ENCODE measurements around the gene ANAPC2. TPM values are rescaled to one million over a fixed set of nuclear protein-coding genes. Genes with fewer than 3 reads are reported as not detected.
A peak's percentile ranks its signal among the peaks of the same experiment; 100 is the strongest.

The ANAPC2 gene
- total RNA-seq, 8 experiments from 2014 or later, result 11.9 to 43.3 (median 20.0) TPM

DNA sequence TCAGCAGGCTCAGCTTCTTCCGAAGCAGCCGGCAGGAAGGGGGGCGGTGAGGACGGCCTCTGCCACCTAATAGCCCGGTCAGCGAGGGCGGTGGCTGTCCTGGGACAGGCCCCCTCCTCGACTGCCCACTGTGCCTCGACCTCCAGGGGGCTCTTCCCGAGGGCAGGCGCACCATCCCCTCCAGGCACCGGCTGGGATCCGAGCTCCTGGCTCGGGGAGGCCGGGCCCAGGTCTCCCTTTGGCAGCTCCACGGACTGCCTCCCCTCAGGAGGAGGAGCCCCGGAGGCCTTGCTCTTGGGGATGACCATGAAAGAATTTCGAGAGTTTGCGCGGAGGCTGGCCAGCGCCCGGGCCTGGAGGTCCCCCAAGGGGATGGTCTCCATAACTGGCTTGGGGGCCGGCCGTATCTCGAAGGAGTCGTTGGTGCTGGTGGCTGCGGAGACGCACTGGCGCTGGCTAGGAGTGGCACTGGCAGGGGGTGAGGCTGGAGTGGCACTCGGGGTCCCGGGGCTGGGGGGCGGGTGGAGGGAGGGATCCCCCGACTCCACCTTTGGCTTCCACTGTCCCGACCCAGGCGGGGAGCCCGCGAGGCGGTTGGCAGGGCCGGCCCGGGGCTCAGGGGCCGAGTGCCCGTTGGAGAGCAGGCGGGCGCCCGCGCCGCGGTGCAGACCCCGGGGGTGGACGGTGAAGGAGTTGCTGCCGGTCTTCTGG is 11.2 kb upstream of the ANAPC2 start:
- in situ Hi-C loops (cut with MboI; ENCODE audit: low pct_unique_long_range_greater_than_20kb in 2 of 9, low sequenced_read_pairs in 9 of 9, unreplicated experiment in 9 of 9), result no loop called here
- 0 to 68% (median 20%) methylated on average over 2 to 6 of the region's 51 CpGs; no CpG with 5 or more reads in 7 of the 10 experiments for WGBS, 10 experiments
- Histone ChIP-seq H3K4me3 (peak overlapping the region; percentile 80 to 99 (median 90)), H3K27ac (no peak overlapping the region), H3K4me1 (replicated peaks in 1 of 2) (peaks cover 25 to 28% of the 10 kb centered on the region in 2 donors)
- no peak for ATAC-seq (replicated peaks in 6 of 8)

- Histone ChIP-seq H3K4me1 (replicated peaks in 1 of 2) (peaks cover 18 to 21% of the 10 kb centered on the region in 2 donors), H3K27ac (no peak overlapping the region), H3K4me3 (peak overlapping the region in 2 of 5 donors; percentile 89 to 99)
- WGBS, 10 experiments, result 40 to 93% (median 64%) methylated on average over 1 to 6 of the region's 11 CpGs; no CpG with 5 or more reads in 6 of the 10 experiments
- in situ Hi-C loops (cut with MboI; ENCODE audit: low pct_unique_long_range_greater_than_20kb in 2 of 9, low sequenced_read_pairs in 9 of 9, unreplicated experiment in 9 of 9), result no loop called here
- no peak for ATAC-seq (replicated peaks in 6 of 8)
These were observed 10.5 kb upstream of the ANAPC2 start for GRCh38 chr9:137198902-137199283.

- in situ Hi-C loops (cut with MboI; ENCODE audit: low pct_unique_long_range_greater_than_20kb in 2 of 9, low sequenced_read_pairs in 9 of 9, unreplicated experiment in 9 of 9), result no loop called here
- 80 to 100% (median 91%) methylated on average over 1 to 4 of the region's 19 CpGs; no CpG with 5 or more reads in 2 of the 10 experiments for WGBS, 10 experiments
- peaks cover 13 to 19% of the 10 kb centered on the region in 2 donors for H3K4me1 ChIP-seq (replicated peaks in 1 of 2)
- no peak for ATAC-seq (replicated peaks in 6 of 8)
- peak overlapping the region in 1 of 5 donors; percentile 99 for H3K4me3 ChIP-seq
- H3K27ac ChIP-seq, result no peak overlapping the region
These were observed 9.9 kb upstream of the ANAPC2 start for GRCh38 chr9:137198051-137198901.

DNA sequence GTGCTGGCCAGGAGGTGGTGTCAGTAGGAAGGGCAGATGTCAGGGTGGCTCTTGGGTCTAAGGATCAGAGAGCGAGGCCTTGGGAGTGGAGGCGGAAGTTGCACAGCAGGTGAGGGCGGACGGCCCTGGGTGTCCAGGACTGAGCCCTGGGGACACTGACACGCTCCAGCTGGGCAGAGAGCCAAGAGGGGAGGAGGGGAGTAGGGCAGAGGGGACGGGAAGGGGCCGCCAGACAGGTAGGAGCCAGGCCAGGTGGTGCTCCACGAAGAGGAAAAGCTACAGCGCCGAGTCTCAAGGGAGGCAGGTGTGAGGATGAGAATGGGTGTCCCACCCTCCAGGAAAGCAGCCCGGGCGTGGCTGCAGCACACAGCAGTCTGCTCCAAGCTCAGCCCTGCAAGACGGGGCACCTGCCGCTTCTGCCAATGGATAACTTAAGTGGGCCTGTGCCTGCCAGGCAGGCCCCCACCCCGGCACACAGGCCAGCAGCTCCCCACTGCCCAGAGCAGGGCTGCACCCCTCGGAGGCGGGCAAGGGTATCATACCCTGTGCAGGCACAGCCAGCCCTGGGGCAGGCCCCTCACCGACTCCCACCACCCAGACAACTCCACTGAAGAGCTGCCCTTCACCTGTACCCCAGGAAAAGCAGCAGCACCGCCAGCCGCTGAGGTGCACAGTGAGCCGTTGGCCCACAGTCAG is 7.3 kb upstream of the ANAPC2 start:
- in situ Hi-C loops (cut with MboI; ENCODE audit: low pct_unique_long_range_greater_than_20kb in 2 of 9, low sequenced_read_pairs in 9 of 9, unreplicated experiment in 9 of 9), result no loop called here
- ATAC-seq (replicated peaks in 6 of 8), result no peak
- peaks cover 7 to 13% of the 10 kb centered on the region in 2 donors for H3K4me1 ChIP-seq (replicated peaks in 1 of 2)
- H3K4me3 ChIP-seq, result no peak overlapping the region
- 67 to 85% (median 80%) methylated on average over 1 to 4 of the region's 21 CpGs; no CpG with 5 or more reads in 6 of the 10 experiments for whole genome bisulfite sequencing, 10 experiments
- H3K27ac ChIP-seq, result no peak overlapping the region

- Histone ChIP-seq H3K4me3 (no peak overlapping the region), H3K4me1 (replicated peaks in 1 of 2) (peaks cover 9 to 16% of the 10 kb centered on the region in 2 donors), H3K27ac (no peak overlapping the region)
- 90% methylated on average over 2 of the region's 10 CpGs; no CpG with 5 or more reads in 9 of the 10 experiments for WGBS, 10 experiments
- ATAC-seq (replicated peaks in 6 of 8), result no peak
- in situ Hi-C loops (cut with MboI; ENCODE audit: low pct_unique_long_range_greater_than_20kb in 2 of 9, low sequenced_read_pairs in 9 of 9, unreplicated experiment in 9 of 9), result no loop called here
These were observed 6.5 kb upstream of the ANAPC2 start for GRCh38 chr9:137194909-137195308.

GRCh38 chr9:137194388-137194787 is 6.0 kb upstream of the ANAPC2 start:
- ATAC-seq (replicated peaks in 6 of 8), result peak in 1 of 8 experiments; percentile 10
- 80 to 100% methylated on average over 1 of the region's 16 CpGs; no CpG with 5 or more reads in 8 of the 10 experiments for WGBS, 10 experiments
- no peak overlapping the region for H3K27ac ChIP-seq

GRCh38 chr9:137193771-137194170 is 5.4 kb upstream of the ANAPC2 start:
- in situ Hi-C loops (cut with MboI; ENCODE audit: low pct_unique_long_range_greater_than_20kb in 2 of 9, low sequenced_read_pairs in 9 of 9, unreplicated experiment in 9 of 9), result no loop called here

More at GRCh38 chr9:137194388-137194787, 6.0 kb upstream of the ANAPC2 start:
- in situ Hi-C loops (cut with MboI; ENCODE audit: low pct_unique_long_range_greater_than_20kb in 2 of 9, low sequenced_read_pairs in 9 of 9, unreplicated experiment in 9 of 9), result no loop called here
- Histone ChIP-seq H3K4me1 (replicated peaks in 1 of 2) (peaks cover 11 to 17% of the 10 kb centered on the region in 2 donors), H3K4me3 (no peak overlapping the region)

GRCh38 chr9:137192859-137193258 is 4.5 kb upstream of the ANAPC2 start:
- in situ Hi-C loops (cut with MboI; ENCODE audit: low pct_unique_long_range_greater_than_20kb in 2 of 9, low sequenced_read_pairs in 9 of 9, unreplicated experiment in 9 of 9), result no loop called here
- Histone ChIP-seq H3K4me1 (replicated peaks in 1 of 2) (peaks cover 8 to 10% of the 10 kb centered on the region in 2 donors), H3K4me3 (no peak overlapping the region), H3K27ac (no peak overlapping the region)
- no peak for ATAC-seq (replicated peaks in 6 of 8)
- WGBS, 10 experiments, result no CpG with 5 or more reads among the region's 2 CpGs

More at GRCh38 chr9:137193771-137194170, 5.4 kb upstream of the ANAPC2 start:
- no peak overlapping the region for H3K27ac ChIP-seq
- WGBS, 10 experiments, result 80% methylated on average over 4 of the region's 14 CpGs; no CpG with 5 or more reads in 9 of the 10 experiments
- ATAC-seq (replicated peaks in 6 of 8), result no peak
- H3K4me1 ChIP-seq (replicated peaks in 1 of 2), result peaks cover 8 to 12% of the 10 kb centered on the region in 2 donors
- H3K4me3 ChIP-seq, result no peak overlapping the region

DNA sequence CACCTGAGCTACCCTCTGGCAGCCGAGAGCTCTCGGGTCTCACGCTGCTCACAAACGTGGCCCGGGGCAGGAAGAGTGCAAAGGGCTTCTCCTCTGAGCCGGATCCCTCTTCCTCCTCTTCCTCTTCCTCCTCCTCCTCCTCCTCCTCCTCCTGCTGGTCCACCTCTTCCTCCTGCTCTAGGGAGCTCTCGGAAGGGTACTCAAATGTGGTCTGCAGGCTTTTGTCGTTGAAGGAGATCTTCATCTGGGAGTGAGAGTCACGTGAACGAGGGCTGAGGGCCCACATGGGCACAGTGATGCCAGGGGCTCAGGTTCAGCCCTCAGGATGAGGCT is 4.1 kb upstream of the ANAPC2 start:
- 100% methylated on average over 1 of the region's 10 CpGs; no CpG with 5 or more reads in 7 of the 10 experiments for WGBS, 10 experiments
- H3K27ac ChIP-seq, result no peak overlapping the region
- in situ Hi-C loops (cut with MboI; ENCODE audit: low pct_unique_long_range_greater_than_20kb in 2 of 9, low sequenced_read_pairs in 9 of 9, unreplicated experiment in 9 of 9), result no loop called here
- ATAC-seq (replicated peaks in 6 of 8), result no peak
- H3K4me1 ChIP-seq (replicated peaks in 1 of 2), result peaks cover 10 to 12% of the 10 kb centered on the region in 2 donors
- H3K4me3 ChIP-seq, result no peak overlapping the region

DNA sequence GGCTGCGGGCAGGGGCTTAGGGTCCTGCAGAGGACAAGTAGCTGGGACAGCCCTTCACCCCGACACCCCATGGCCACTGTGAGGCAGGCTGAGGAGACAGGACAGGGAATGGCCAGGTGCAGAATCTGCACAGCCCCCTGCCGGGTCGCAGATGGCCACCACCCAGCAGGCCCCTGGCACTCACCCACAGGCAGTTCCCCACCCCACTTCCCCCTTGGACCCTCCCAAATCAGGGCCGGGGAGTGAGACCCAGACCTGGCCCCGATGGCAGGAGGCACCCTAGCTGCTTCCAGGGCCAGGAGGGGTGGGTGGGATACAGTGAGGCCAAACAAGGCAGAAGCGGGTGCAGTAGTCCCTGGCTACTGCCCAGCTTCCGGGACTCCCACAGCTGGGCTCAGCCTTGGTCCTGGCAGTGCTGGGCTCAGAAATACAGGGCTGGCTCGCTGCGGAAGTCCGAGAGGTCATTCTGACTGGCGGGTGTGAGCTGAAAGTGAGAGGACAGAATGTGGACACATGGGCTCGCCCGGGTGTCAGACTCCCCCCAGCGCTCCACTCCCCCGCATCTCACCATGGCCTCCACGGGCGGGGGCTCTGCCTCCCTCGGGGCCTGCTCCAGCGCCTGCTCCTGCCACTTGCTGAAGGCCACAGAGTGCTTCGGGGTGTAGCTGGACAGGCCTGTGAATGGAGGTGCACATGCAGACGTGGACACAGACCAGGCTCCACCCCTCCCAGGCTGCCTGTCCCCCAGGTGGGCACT is 3.5 kb upstream of the ANAPC2 start:
- in situ Hi-C loops (cut with MboI; ENCODE audit: low pct_unique_long_range_greater_than_20kb in 2 of 9, low sequenced_read_pairs in 9 of 9, unreplicated experiment in 9 of 9), result no loop called here
- Histone ChIP-seq H3K4me1 (replicated peaks in 1 of 2) (peaks cover 15 to 17% of the 10 kb centered on the region in 2 donors), H3K4me3 (no peak overlapping the region), H3K27ac (no peak overlapping the region)
- no peak for ATAC-seq (replicated peaks in 6 of 8)
- WGBS, 10 experiments, result 86 to 100% (median 100%) methylated on average over 1 to 2 of the region's 22 CpGs; no CpG with 5 or more reads in 6 of the 10 experiments

- ATAC-seq (replicated peaks in 6 of 8), result no peak
- Histone ChIP-seq H3K27ac (no peak overlapping the region), H3K4me3 (no peak overlapping the region), H3K4me1 (replicated peaks in 1 of 2) (peaks cover 17 to 20% of the 10 kb centered on the region in 2 donors)
- in situ Hi-C loops (cut with MboI; ENCODE audit: low pct_unique_long_range_greater_than_20kb in 2 of 9, low sequenced_read_pairs in 9 of 9, unreplicated experiment in 9 of 9), result no loop called here
- 83 to 100% methylated on average over 1 of the region's 3 CpGs; no CpG with 5 or more reads in 8 of the 10 experiments for WGBS, 10 experiments
These were observed 2.9 kb upstream of the ANAPC2 start for GRCh38 chr9:137191245-137191644.

- H3K4me3 ChIP-seq, result no peak overlapping the region
- in situ Hi-C loops (cut with MboI; ENCODE audit: low pct_unique_long_range_greater_than_20kb in 2 of 9, low sequenced_read_pairs in 9 of 9, unreplicated experiment in 9 of 9), result no loop called here
- H3K27ac ChIP-seq, result no peak overlapping the region
- ATAC-seq (replicated peaks in 6 of 8), result no peak
- peaks cover 17 to 20% of the 10 kb centered on the region in 2 donors for H3K4me1 ChIP-seq (replicated peaks in 1 of 2)
- 40 to 89% methylated on average over 1 to 3 of the region's 9 CpGs; no CpG with 5 or more reads in 8 of the 10 experiments for WGBS, 10 experiments
These were observed 2.0 kb upstream of the ANAPC2 start for GRCh38 chr9:137190315-137190856.
